ENCODE results near the gene RAPGEF6.
"Not testable (repeated sequence)": the region's sequence is repeated elsewhere in the genome, so short reads cannot be mapped to it uniquely, and the experiment has no call there.

The RAPGEF6 gene

DNA sequence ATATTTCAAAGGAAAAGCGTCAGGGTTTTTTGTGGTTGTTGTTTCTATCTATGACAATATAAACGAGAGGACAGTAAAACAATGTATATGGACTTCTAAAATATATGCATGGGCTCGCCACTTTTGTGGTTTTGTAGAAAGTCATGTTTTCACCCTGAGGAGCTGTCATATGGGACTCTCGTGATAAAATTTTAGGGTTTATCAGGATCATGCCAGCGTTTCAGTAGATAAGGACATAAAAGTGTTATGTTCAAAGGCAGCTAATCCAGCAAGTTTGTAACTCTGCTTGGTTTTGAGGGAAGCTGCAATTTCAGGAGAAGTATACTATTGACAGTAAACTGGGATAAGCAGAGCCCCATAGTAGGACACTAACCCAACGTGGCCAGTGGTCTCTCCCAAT, 250.9 kb downstream of the RAPGEF6 start:
- Histone ChIP-seq H3K27ac (ENCODE audit: low read depth, low read length) (no peak overlapping the region), H3K9me3 (ENCODE audit: insufficient read depth, low read depth, low read length) (no peaks in the 10 kb centered on the region), H3K4me3 (ENCODE audit: low read length) (no peak overlapping the region), H3K36me3 (ENCODE audit: insufficient read depth, low read length) (0 out of 2 replicates have a peak, but pooled peaks cover under 1% of the 10 kb centered on the region), H3K9ac (ENCODE audit: low read depth, low read length) (no peak overlapping the region), H3K27me3 (ENCODE audit: insufficient read depth, low read length) (no peaks in the 10 kb centered on the region), H3K4me1 (ENCODE audit: insufficient read depth, low read length) (peaks cover 7% of the 10 kb centered on the region)
- WGBS, result 88% methylated on average over 6 of the region's 6 CpGs

DNA sequence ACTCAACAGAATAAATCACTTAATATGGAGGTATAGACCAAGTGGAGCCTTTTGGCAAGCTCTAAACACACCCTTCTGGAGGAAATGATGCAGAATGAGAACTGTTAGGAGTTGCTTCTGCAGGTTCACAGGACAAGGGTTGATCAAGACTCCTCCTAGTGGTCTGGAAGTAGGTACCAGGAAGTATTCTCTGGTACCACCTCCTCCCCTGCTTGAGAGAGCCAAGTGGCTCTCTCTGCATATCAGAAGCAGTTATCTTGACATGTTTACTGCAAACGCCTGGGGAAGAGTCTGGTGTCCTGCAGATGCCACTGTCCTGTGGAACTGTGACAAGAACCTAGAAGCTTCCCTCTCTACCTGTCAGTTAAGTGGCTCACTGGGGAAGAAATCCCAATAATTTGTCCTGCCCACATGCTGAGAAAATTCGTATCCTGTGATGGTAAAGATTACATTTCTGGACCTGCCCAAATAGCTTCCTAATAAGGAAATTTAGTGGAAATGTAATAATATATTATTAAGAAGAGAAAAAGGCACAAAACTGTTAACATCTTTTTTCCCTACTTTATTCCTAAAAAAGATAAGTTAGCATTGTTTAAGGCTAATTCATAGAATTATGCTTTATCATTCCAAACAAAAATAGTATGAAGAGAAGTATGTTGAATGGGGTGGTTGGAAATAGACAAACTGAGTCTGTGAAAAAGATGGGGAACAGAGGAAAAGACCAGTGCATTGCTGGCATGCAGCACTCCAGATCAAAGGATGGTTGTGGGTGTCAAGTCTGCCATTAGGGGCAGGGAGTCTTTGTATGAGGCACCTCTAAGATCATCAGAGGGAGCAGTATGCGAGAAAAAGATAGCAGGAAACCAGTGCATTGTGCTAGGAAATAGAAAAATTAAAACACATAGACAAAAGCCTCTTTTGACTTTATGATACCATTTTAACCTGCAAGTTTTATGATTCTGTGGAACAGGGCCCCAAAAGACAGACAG, 252.3 kb downstream of the RAPGEF6 start:
- H3K9me3 ChIP-seq (ENCODE audit: insufficient read depth, low read depth, low read length), result no peaks in the 10 kb centered on the region
- H3K36me3 ChIP-seq (ENCODE audit: insufficient read depth, low read length), result no peaks in the 10 kb centered on the region
- 39% methylated on average over 2 of the region's 3 CpGs for WGBS
- no peak overlapping the region for H3K9ac ChIP-seq (ENCODE audit: low read depth, low read length)
- H3K27ac ChIP-seq (ENCODE audit: low read depth, low read length), result no peak overlapping the region
- H3K4me1 ChIP-seq (ENCODE audit: insufficient read depth, low read length), result peaks cover 7% of the 10 kb centered on the region
- no peak overlapping the region for H3K4me3 ChIP-seq (ENCODE audit: low read length)
- H3K27me3 ChIP-seq (ENCODE audit: insufficient read depth, low read length), result no peaks in the 10 kb centered on the region

DNA sequence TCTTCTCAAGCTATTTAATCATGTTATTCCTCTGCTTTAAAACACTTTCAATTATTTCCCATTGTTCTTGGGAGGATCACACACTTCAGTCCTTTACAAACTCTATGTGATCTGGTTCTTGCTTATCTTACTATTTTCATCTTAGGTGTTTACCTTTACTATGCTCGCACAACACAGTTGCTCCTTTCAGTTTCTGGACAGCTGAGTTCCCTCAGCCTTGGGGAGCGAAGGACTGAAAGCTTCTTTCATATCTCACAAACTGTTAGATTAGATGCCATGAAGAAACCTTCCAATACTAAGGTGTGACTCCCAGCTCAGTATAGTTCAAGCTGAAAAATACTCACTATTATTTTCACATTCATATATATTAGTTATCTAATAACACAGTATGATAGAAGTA, 253.3 kb downstream of the RAPGEF6 start:
- Histone ChIP-seq H3K9me3 (ENCODE audit: insufficient read depth, low read depth, low read length) (no peaks in the 10 kb centered on the region), H3K27ac (ENCODE audit: low read depth, low read length) (no peak overlapping the region), H3K4me3 (ENCODE audit: low read length) (no peak overlapping the region), H3K27me3 (ENCODE audit: insufficient read depth, low read length) (no peaks in the 10 kb centered on the region), H3K36me3 (ENCODE audit: insufficient read depth, low read length) (no peaks in the 10 kb centered on the region), H3K9ac (ENCODE audit: low read depth, low read length) (no peak overlapping the region), H3K4me1 (ENCODE audit: insufficient read depth, low read length) (peaks cover 6% of the 10 kb centered on the region)
- 92% methylated on average over 2 of the region's 2 CpGs for WGBS

DNA sequence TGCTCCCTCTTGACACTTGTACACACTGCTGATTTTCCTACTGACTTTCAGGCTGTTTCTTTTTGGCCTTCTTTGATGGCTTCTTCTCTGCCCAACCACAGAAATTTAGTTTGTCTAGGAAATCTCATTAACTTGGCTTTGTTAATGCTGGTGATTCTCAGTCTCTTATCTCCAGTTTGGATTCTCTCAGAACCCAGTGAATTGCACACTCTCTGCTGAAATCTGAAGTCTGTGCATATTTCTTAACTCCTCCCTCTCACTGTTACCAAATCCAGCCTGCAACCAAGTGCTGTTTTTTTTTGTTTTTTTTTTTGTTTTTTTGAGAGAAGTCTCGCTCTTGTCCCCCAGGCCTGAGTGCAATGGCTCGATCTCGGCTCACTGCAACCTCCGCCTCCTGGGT, 254.0 kb downstream of the RAPGEF6 start:
- H3K4me1 ChIP-seq (ENCODE audit: insufficient read depth, low read length), result no peaks in the 10 kb centered on the region
- WGBS, result 96% methylated on average over 3 of the region's 4 CpGs
- H3K9me3 ChIP-seq (ENCODE audit: insufficient read depth, low read depth, low read length), result no peaks in the 10 kb centered on the region
- no peak overlapping the region for H3K27ac ChIP-seq (ENCODE audit: low read depth, low read length)
- no peaks in the 10 kb centered on the region for H3K36me3 ChIP-seq (ENCODE audit: insufficient read depth, low read length)
- no peak overlapping the region for H3K9ac ChIP-seq (ENCODE audit: low read depth, low read length)
- no peaks in the 10 kb centered on the region for H3K27me3 ChIP-seq (ENCODE audit: insufficient read depth, low read length)
- no peak overlapping the region for H3K4me3 ChIP-seq (ENCODE audit: low read length)

DNA sequence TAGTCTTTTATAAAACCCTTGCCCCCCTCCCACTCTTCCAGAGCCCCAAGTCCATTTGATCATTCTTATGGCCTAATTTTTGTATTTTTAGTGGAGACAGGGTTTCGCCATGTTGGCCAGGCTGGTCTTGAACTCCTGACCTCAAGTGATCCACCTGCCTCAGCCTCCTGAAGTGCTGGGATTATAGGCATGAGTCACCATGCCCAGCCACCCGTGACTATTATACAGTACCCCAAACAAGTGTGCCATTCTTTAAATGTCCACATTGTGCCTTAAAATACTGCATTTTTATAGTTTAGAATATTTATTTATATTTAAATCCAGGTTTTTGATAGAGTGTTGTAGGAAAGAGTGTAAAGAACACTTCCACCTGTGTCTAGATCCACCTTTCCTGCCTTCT, 254.8 kb downstream of the RAPGEF6 start:
- not testable (repeated sequence) for H3K9ac ChIP-seq (ENCODE audit: low read depth, low read length); H3K4me1 ChIP-seq (ENCODE audit: insufficient read depth, low read length); H3K4me3 ChIP-seq (ENCODE audit: low read length); H3K36me3 ChIP-seq (ENCODE audit: insufficient read depth, low read length); H3K27ac ChIP-seq (ENCODE audit: low read depth, low read length); H3K27me3 ChIP-seq (ENCODE audit: insufficient read depth, low read length); H3K9me3 ChIP-seq (ENCODE audit: insufficient read depth, low read depth, low read length)
- 90% methylated on average over 2 of the region's 2 CpGs for WGBS

DNA sequence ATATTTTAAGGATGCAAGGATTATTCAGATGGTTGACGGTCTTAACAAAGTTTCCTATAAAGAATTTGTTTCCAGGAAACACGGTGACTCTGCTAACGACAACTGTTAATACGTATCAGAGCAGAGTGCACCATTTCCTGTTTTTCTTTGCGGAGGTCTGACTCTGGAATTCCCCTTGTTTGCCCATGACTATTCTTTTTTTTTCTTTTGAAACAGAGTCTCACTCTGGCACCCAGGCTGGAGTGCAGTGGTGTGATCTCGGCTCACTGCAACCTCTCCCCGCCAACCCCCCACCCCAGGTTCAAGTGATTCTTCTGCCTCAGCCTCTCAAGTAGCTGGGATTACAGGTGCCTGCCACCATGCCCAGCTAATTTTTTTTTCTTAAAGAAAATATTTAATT, 255.3 kb downstream of the RAPGEF6 start:
- Histone ChIP-seq H3K9me3 (ENCODE audit: insufficient read depth, low read depth, low read length) (no peaks in the 10 kb centered on the region), H3K4me3 (ENCODE audit: low read length) (no peak overlapping the region), H3K27me3 (ENCODE audit: insufficient read depth, low read length) (no peaks in the 10 kb centered on the region), H3K4me1 (ENCODE audit: insufficient read depth, low read length) (no peaks in the 10 kb centered on the region), H3K36me3 (ENCODE audit: insufficient read depth, low read length) (no peaks in the 10 kb centered on the region), H3K9ac (ENCODE audit: low read depth, low read length) (no peak overlapping the region), H3K27ac (ENCODE audit: low read depth, low read length) (no peak overlapping the region)
- WGBS, result 94% methylated on average over 7 of the region's 7 CpGs

DNA sequence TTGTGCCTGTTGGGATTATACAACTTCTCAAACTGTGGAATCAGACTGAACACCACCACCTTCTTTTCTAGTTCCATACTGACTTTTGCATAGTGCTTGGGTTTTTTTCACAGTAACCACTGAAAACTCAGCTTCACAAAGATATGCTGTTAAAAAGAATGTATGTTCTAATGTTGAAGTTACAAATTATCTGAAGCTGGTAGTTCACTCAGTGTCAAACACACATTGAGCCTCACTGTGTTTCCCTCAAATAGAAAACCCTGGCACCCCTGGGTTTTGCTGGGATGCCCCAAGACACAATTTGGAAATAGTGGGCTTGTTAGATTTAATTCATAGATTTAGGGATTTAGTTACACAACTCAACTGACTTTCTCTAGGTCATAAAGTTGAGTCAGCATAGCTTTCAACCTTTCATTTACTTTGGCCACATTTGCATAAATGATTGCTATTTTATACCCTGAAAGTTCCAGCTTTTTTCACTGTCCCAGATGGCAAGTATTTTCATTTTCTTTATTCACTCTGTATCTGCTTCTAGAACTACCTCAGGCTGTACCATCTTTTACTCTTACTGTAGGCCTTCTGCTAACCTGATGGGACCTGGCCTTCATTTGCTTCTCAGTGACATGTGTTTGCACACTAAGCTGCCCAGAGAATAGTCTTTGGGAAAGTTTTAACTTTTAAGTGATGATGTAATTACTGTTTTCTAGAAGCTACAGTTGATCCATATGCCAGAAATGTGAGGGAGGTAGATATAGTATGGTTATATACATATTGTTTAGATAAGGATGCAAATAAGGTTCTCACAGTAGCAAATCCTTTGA, 256.1 kb downstream of the RAPGEF6 start:
- Histone ChIP-seq H3K9ac (ENCODE audit: low read depth, low read length) (no peak overlapping the region), H3K4me3 (ENCODE audit: low read length) (no peak overlapping the region)

DNA sequence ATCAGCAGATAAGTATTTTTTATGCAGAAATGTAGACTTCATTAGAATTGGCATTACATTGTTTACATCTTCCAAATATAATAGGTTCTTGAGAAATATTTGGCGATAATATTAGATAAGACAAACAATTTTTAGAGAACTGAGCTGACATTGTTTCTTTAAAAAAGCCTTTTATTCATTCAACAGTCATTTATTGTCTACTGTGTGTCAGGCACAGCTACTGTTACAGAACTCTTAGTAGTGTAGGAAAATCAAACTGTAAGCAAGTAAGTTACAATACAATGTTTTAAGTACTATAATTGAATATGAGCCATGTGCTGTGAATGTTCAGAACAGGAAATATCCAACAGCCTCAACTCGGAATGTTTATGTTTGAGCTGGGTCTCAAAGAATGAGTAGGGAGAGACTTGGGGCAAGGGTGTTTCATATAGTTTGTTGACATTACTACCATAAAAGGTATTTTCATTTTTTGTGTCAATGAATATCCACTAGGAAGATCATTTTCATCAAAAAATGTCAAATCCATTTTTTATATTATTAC, 257.2 kb downstream of the RAPGEF6 start:
- no peaks in the 10 kb centered on the region for H3K9me3 ChIP-seq (ENCODE audit: insufficient read depth, low read depth, low read length)
- H3K27me3 ChIP-seq (ENCODE audit: insufficient read depth, low read length), result no peaks in the 10 kb centered on the region
- WGBS, result 91% methylated on average over 1 of the region's 2 CpGs
- H3K36me3 ChIP-seq (ENCODE audit: insufficient read depth, low read length), result no peaks in the 10 kb centered on the region
- H3K27ac ChIP-seq (ENCODE audit: low read depth, low read length), result no peak overlapping the region
- H3K4me1 ChIP-seq (ENCODE audit: insufficient read depth, low read length), result no peaks in the 10 kb centered on the region
- no peak overlapping the region for H3K4me3 ChIP-seq (ENCODE audit: low read length)
- no peak overlapping the region for H3K9ac ChIP-seq (ENCODE audit: low read depth, low read length)

More for the DNA sequence above, 256.1 kb downstream of the RAPGEF6 start:
- Histone ChIP-seq H3K36me3 (ENCODE audit: insufficient read depth, low read length) (no peaks in the 10 kb centered on the region), H3K9me3 (ENCODE audit: insufficient read depth, low read depth, low read length) (no peaks in the 10 kb centered on the region), H3K27ac (ENCODE audit: low read depth, low read length) (no peak overlapping the region), H3K4me1 (ENCODE audit: insufficient read depth, low read length) (no peaks in the 10 kb centered on the region), H3K27me3 (ENCODE audit: insufficient read depth, low read length) (no peaks in the 10 kb centered on the region)

DNA sequence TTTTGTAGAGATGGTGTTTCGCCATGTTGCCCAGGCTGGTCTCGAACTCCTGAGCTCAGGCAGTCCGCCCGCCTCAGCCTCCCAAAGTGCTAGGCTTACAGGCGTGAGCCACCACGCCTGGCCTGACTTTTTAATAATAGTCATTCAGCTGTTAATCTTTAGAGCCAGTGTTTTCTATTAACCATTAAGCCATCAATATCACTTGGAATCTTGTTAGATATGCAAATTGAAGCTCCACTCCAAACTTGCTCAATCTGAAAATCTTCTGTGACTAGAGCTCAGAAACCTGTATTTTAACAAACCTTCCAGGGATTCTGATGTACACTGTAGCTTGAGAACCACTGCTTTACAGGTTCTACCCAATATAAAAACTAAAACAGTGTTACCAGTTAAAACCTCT, 257.7 kb downstream of the RAPGEF6 start:
- Histone ChIP-seq H3K4me3 (ENCODE audit: low read length) (no peak overlapping the region), H3K4me1 (ENCODE audit: insufficient read depth, low read length) (no peaks in the 10 kb centered on the region), H3K27me3 (ENCODE audit: insufficient read depth, low read length) (no peaks in the 10 kb centered on the region), H3K9me3 (ENCODE audit: insufficient read depth, low read depth, low read length) (no peaks in the 10 kb centered on the region), H3K27ac (ENCODE audit: low read depth, low read length) (no peak overlapping the region), H3K36me3 (ENCODE audit: insufficient read depth, low read length) (no peaks in the 10 kb centered on the region), H3K9ac (ENCODE audit: low read depth, low read length) (no peak overlapping the region)
- 91% methylated on average over 6 of the region's 6 CpGs for WGBS

DNA sequence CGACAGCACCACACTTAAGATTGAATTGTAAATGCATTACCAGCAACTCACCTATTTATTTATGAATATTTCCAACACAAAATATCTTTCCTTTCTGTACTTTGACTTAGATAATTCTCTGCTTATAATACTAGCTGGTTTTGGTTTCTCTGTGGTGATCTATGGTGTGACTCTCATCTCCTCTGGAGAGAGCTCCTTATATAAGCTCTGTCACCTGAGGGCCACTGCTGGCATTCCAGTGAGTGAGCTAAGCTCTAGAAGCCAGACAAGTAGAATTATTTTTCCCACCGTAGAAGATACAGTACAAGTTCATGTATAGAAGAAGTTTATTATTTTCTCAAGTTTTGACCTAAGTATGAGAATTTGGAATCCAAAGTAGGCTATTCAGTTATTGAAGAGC, 259.7 kb downstream of the RAPGEF6 start:
- Histone ChIP-seq H3K9ac (ENCODE audit: low read depth, low read length) (no peak overlapping the region), H3K27ac (ENCODE audit: low read depth, low read length) (no peak overlapping the region), H3K36me3 (ENCODE audit: insufficient read depth, low read length) (no peaks in the 10 kb centered on the region), H3K4me3 (ENCODE audit: low read length) (no peak overlapping the region), H3K4me1 (ENCODE audit: insufficient read depth, low read length) (no peaks in the 10 kb centered on the region), H3K27me3 (ENCODE audit: insufficient read depth, low read length) (no peaks in the 10 kb centered on the region), H3K9me3 (ENCODE audit: insufficient read depth, low read depth, low read length) (no peaks in the 10 kb centered on the region)
- WGBS, result 93% methylated on average over 2 of the region's 2 CpGs

Measured in HUES64 (cell line).